Neural cell (in vitro differentiated cells): Measurements from ENCODE around the gene RBFOX2.

Source experiments
- EP300 ChIP-seq: fragments of 450-650 bp; conservative IDR thresholded peaks from 2 replicates; pipeline ENCODE4 v1.6.1; 2014; ENCODE audit warnings: antibody characterized with exemption, mild to moderate bottlenecking, moderate library complexity; ENCODE audit not compliant: poor library complexity, severe bottlenecking
- EZH2 ChIP-seq: fragments of 200-600, 300-800 bp; shearing (Covaris generic), sonication (generic); IDR thresholded peaks from 2 replicates; pipeline ENCODE4 v1.6.1; 2014; ENCODE audit warnings: antibody characterized with exemption, low read length, borderline replicate concordance, mild to moderate bottlenecking; ENCODE audit not compliant: insufficient read depth, poor library complexity, severe bottlenecking
- POLR2AphosphoS5 ChIP-seq: IDR thresholded peaks from 2 replicates; pipeline ENCODE4 v1.6.1; 2012
- TF ChIP-seq, protein P1 (sequence below): fragments of 450-650 bp; IDR thresholded peaks from 2 replicates; pipeline ENCODE4 v1.5.1; 2014; ENCODE audit warnings: antibody characterized with exemption, mild to moderate bottlenecking, moderate library complexity; ENCODE audit not compliant: poor library complexity, severe bottlenecking

DNA sequence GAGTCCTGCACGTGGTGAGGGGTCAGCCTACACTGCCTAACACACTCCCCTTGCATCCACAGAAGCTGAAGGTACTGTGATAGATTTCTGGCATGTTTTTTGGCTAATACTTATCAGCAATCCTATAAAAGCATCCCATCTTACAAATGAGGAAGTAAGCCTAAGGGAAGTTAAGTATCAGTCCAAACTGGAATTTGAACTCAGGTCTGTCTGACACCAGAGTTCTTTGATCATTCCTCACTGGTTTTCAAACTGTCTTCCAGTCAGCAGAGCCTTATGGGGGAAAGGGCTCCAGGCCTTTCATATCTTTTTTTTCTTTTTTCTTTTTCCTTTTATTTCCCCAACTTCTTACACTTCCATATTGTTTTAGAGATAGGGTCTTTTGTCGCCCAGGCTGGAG, 105.6 kb downstream of the RBFOX2 start:
- TF ChIP-seq, protein P1, sequence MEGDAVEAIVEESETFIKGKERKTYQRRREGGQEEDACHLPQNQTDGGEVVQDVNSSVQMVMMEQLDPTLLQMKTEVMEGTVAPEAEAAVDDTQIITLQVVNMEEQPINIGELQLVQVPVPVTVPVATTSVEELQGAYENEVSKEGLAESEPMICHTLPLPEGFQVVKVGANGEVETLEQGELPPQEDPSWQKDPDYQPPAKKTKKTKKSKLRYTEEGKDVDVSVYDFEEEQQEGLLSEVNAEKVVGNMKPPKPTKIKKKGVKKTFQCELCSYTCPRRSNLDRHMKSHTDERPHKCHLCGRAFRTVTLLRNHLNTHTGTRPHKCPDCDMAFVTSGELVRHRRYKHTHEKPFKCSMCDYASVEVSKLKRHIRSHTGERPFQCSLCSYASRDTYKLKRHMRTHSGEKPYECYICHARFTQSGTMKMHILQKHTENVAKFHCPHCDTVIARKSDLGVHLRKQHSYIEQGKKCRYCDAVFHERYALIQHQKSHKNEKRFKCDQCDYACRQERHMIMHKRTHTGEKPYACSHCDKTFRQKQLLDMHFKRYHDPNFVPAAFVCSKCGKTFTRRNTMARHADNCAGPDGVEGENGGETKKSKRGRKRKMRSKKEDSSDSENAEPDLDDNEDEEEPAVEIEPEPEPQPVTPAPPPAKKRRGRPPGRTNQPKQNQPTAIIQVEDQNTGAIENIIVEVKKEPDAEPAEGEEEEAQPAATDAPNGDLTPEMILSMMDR: no peak
- TF ChIP-seq EZH2: no peak
- no peak for TF ChIP-seq POLR2AphosphoS5
- no peak for TF ChIP-seq EP300
